Sigmoid colon (tissue), 4 donors: ENCODE data around the gene PYGB.

Experiments used
- CTCF ChIP-seq, 4 experiments: fragments of 450-650 bp in 3 of 4; fragments of 200-600 bp in 1 of 4; IDR thresholded peaks; one replicate each; pipeline ENCODE4 v1.5.1; 2016 to 2019; ENCODE audit warnings: antibody characterized with exemption in 4 of 4, mild to moderate bottlenecking in 3 of 4, moderate library complexity in 2 of 4
- POLR2A ChIP-seq, 2 donors: fragments of 450-650 bp; IDR thresholded peaks; one replicate each; pipeline ENCODE4 v1.6.1; 2016; ENCODE audit warnings: antibody characterized with exemption in 2 of 2, mild to moderate bottlenecking in 2 of 2, moderate library complexity in 2 of 2
- POLR2AphosphoS5 ChIP-seq, 4 donors: sonication (generic); formaldehyde crosslinking; IDR thresholded peaks; one replicate each; pipeline ENCODE4 v1.6.1; 2017; ENCODE audit warnings: antibody characterized with exemption in 4 of 4

- TF ChIP-seq CTCF (IDR thresholded peaks at IDR 0.05) (no peak), POLR2AphosphoS5 (IDR thresholded peaks at IDR 0.05) (no peak), POLR2A (IDR thresholded peaks at IDR 0.05) (no peak)
Observed at GRCh38 chr20:25325997-25326396, 78.1 kb downstream of the PYGB start.
